Activated T-cell treated with anti-CD3 and anti-CD28 coated beads, Interleukin-2, amount 50 U/mL, for 48 hours (primary cell): ENCODE measurements around the gene GOLIM4.
A peak's percentile ranks its signal among the peaks of the same experiment; 100 is the strongest.

ENCODE experiments used
- DNase-seq, 2 experiments: peaks; one replicate each; pipeline ENCODE4 v3.0.0-alpha.2; 2020

GOLIM4 gene

GRCh38 chr3:168096210-168096652 is 507 bp upstream of the GOLIM4 start:
- no peak for DNase-seq

- DNase-seq, result peak; percentile 63 to 65
Observed at GRCh38 chr3:168094877-168095610, 680 bp downstream of the GOLIM4 start.

- no peak for DNase-seq
Observed at GRCh38 chr3:168094580-168094876, 1.2 kb downstream of the GOLIM4 start.

GRCh38 chr3:168093790-168094189 is 1.9 kb downstream of the GOLIM4 start:
- no peak for DNase-seq

GRCh38 chr3:168093229-168093628 is 2.5 kb downstream of the GOLIM4 start:
- DNase-seq, result no peak

GRCh38 chr3:168091941-168092340 is 3.8 kb downstream of the GOLIM4 start:
- no peak for DNase-seq

GRCh38 chr3:168091302-168091858 is 4.3 kb downstream of the GOLIM4 start:
- DNase-seq, result no peak

GRCh38 chr3:168090306-168091085 is 5.2 kb downstream of the GOLIM4 start:
- no peak for DNase-seq

GRCh38 chr3:168089179-168089771 is 6.4 kb downstream of the GOLIM4 start:
- DNase-seq, result no peak

GRCh38 chr3:168088106-168088720 is 7.5 kb downstream of the GOLIM4 start:
- DNase-seq, result no peak

GRCh38 chr3:168087539-168087938 is 8.2 kb downstream of the GOLIM4 start:
- no peak for DNase-seq

- DNase-seq, result no peak
Observed at GRCh38 chr3:168086541-168087260, 9.0 kb downstream of the GOLIM4 start.

- DNase-seq, result no peak
Observed at GRCh38 chr3:168085491-168086119, 10.1 kb downstream of the GOLIM4 start.

- no peak for DNase-seq
Observed at GRCh38 chr3:168083906-168084305, 11.8 kb downstream of the GOLIM4 start.

- no peak for DNase-seq
Observed at GRCh38 chr3:168081856-168082255, 13.9 kb downstream of the GOLIM4 start.

GRCh38 chr3:168081171-168081771 is 14.5 kb downstream of the GOLIM4 start:
- no peak for DNase-seq

- no peak for DNase-seq
Observed at GRCh38 chr3:168080499-168081170, 15.1 kb downstream of the GOLIM4 start.

GRCh38 chr3:168080022-168080421 is 15.7 kb downstream of the GOLIM4 start:
- DNase-seq, result no peak

GRCh38 chr3:168077091-168077490 is 18.6 kb downstream of the GOLIM4 start:
- DNase-seq, result no peak

- no peak for DNase-seq
Observed at GRCh38 chr3:168073842-168074605, 21.7 kb downstream of the GOLIM4 start.
